KBM-7 (cell line): ENCODE results near the gene SMYD1.

Source experiments
- DNase-seq: peaks from one replicate; pipeline ENCODE4 v3.0.0-alpha.2; 2015
- in situ Hi-C: fragments of 300-500 bp; cut with MboI; formaldehyde crosslinking; loops from 2 replicates; pipeline ENCODE4 v1.14.3; 2020; ENCODE audit warnings: low sequenced_read_pairs, low pct_unique_long_range_greater_than_20kb, mixed read lengths

SMYD1 gene

GRCh38 chr2:88054782-88055370 is 12.7 kb upstream of the SMYD1 start:
- no peak for DNase-seq
- in situ Hi-C loops, result no loop called here

GRCh38 chr2:88055371-88056128 is 12.1 kb upstream of the SMYD1 start, which contains the start of gene KRCC1:
Gene KRCC1 (minus strand): TSS chr2:88055783. CDS start chr2:88028563, 27,220 bp downstream.
- in situ Hi-C loops, result no loop called here
- DNase-seq, result peak; percentile 92

- in situ Hi-C loops, result no loop called here
- no peak for DNase-seq
Measured at GRCh38 chr2:88057437-88057844, 10.2 kb upstream of the SMYD1 start.

GRCh38 chr2:88058191-88058590 is 9.4 kb upstream of the SMYD1 start:
- no peak for DNase-seq
- in situ Hi-C loops, result no loop called here

GRCh38 chr2:88059979-88060906 is 7.4 kb upstream of the SMYD1 start:
- peak; percentile 48 for DNase-seq
- in situ Hi-C loops, result no loop called here

- in situ Hi-C loops, result no loop called here
- no peak for DNase-seq
Measured at GRCh38 chr2:88060907-88061275, 6.7 kb upstream of the SMYD1 start.

GRCh38 chr2:88061295-88061694 is 6.3 kb upstream of the SMYD1 start:
- in situ Hi-C loops, result no loop called here
- no peak for DNase-seq

GRCh38 chr2:88066543-88066942 is 1.1 kb upstream of the SMYD1 start:
- in situ Hi-C loops, result no loop called here

GRCh38 chr2:88067189-88067588 is 436 bp upstream of the SMYD1 start:
- DNase-seq, result no peak
- in situ Hi-C loops, result no loop called here

More at GRCh38 chr2:88066543-88066942, 1.1 kb upstream of the SMYD1 start:
- DNase-seq, result no peak

DNA sequence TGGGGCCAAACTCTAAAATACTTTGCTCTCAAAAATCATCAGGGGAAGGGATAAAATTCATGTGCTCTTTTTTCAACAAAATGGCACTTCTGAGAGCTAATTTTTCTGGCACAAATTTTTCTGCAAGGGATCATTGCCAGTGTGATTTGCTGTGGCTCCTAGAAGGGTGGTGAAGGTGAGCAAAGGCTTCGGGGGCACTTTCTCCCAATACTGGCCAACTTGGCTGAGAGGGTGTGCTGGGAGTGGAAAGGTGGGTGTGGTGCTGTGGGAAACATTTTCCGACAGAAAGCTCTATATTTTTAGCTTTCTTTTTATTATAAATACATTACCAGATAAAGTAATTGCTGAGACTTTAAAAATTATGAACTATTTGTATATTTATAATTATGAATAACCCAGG is 419 bp downstream of the SMYD1 start:
- in situ Hi-C loops, result no loop called here

DNA sequence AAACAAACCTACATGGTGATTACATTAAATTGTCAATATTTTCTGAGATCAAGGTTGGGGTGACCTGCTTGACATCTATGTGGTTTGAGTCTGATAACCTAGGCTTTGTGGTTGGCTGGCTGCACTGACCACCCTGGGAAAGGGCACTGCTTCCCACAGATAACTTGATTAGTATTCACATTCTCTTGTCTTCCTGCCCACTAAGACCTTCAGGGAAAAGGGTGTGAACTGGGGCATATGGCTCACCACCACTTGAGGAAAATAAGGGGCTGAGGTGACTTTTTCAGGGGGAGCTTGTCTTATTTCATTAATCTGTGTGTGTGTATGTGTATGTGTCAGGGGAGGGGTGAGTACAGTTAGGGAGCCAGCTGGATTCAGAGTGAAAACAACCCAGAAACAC is 1.5 kb downstream of the SMYD1 start:
- no peak for DNase-seq
- in situ Hi-C loops, result no loop called here

More for the DNA sequence above, 419 bp downstream of the SMYD1 start:
- no peak for DNase-seq

DNA sequence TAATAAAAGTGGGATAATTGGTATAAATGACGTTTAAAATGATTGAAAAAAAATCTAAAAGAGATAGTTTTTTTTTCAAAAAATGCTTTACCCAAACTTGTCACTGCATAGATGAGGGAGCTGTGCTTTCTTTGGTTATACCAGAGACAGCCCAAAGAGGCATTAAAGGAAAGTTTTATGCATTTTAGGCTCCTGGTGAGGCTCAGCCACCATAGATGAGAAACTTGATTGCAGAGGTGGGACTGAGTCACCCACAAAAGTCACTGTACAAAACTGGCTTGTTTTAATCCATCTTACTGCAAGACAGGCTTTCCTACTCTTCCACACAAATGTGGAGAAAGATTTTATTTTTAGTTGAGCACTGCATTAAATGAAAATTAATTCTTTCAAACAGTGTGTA is 2.4 kb downstream of the SMYD1 start:
- in situ Hi-C loops, result no loop called here
- DNase-seq, result no peak

DNA sequence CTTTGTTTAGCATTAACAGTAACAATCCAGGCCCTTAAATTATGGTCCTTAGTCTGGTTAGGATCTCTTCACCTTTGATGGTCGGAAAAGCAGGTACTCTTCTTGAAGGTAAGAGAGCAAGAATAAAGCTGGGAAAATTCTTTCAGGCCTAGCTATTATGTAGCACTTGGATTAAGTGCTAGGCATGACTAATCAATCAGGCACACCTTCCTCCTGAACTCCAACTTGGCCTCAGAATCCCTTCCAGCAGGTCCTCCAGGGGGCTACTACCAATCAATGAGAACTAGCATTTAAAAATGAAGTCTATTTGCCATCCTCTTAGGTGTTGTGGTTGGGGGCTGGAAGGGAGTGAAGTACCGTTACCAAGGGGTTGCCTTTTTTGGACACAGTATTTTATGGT is 3.7 kb downstream of the SMYD1 start:
- in situ Hi-C loops, result no loop called here

GRCh38 chr2:88074150-88074549 is 6.5 kb downstream of the SMYD1 start:
- in situ Hi-C loops, result no loop called here
- DNase-seq, result no peak

More for the DNA sequence above, 3.7 kb downstream of the SMYD1 start:
- DNase-seq, result no peak

GRCh38 chr2:88074854-88075292 is 7.2 kb downstream of the SMYD1 start:
- in situ Hi-C loops, result no loop called here
- no peak for DNase-seq

GRCh38 chr2:88077080-88077479 is 9.5 kb downstream of the SMYD1 start:
- no peak for DNase-seq
- in situ Hi-C loops, result no loop called here

DNA sequence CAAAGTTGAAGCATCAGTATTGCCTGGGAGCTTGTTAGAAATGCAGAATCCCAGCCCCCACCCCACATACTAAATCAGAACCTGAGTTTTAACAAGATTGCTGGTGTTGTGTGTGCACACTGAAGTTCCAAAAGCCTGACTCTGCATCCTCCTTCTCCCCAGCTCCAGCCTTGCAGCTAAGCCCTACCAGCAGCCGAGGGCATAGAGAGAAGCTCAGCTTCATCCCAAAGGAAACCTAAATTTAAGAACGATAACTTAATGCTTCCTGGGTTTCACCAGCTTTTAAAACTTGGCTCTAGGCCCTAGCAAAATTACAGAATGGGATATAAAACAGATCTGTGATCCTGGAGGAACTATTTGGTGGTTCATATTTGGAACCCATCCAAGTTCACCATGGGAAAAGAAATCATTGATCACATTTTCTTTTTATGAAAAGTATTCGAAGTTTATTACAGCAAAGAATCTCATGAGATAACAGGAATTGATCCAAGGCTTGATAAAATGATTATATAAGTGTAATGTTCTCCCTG is 11.1 kb downstream of the SMYD1 start:
- DNase-seq, result no peak
- in situ Hi-C loops, result no loop called here

DNA sequence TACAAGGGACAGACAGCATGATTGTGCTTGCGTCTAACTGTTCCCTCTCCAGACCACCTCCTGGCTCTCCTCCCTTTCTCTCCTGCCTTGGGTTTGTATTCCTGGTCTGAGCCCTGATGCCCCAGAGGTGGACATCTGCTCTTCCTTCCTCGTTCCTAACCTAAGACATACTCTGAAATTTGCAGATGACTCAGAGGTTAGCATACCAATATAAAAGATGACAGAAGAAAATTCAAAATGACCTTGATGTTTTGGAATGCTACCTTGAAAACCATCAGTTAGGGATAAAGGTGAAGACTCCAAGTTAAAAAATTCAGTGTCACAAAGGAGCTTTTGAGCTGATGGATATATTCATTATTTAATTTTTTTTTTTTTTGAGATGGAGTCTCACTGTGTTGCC is 12.9 kb downstream of the SMYD1 start:
- no peak for DNase-seq
- in situ Hi-C loops, result no loop called here

DNA sequence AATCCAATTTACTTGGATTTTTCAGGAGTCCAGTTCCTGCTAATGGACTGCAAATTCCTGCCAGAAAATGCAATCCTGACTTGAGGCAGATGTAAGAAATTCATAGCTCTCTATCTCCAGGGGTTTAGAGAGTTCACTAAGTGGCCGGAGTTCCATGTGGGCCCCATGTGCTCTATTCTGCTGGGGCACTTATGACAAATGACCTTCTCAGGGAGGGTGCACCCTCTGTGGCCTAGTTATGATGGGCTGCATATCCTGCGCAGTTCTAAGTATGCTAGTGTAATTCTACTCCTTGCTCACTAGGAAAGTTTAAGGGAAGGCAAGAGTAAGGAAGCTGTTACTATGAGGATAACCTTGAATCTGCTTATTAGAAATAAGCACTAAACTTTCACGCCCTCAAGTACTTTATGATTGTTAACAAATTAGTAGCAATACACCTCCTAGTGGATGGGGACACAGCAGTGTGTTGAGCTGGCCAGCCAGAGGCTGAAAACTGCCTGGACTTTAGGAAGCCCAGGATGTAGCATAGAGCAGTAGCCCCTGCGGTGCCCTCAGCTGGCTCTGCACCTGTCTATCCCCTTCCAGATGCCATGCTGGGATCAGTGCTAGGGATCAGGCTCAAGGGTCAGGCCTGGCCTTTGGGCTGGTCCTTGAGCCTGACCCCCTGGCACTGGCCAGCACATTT is 14.4 kb downstream of the SMYD1 start:
- no peak for DNase-seq
- in situ Hi-C loops, result no loop called here
